Hepatocyte (in vitro differentiated cells): Measurements from ENCODE around the gene SNTB2. TPM values are rescaled to one million over a fixed set of nuclear protein-coding genes. Genes with fewer than 3 reads are reported as not detected.

Source experiments
- DNase-seq: peaks from one replicate; pipeline ENCODE4 v3.0.0-alpha.2; 2016; ENCODE audit warnings: low spot score
- H2AFZ ChIP-seq: fragments of 200-600 bp; sonication (generic); 2 replicates; pipeline ENCODE4 v1.6.0; 2016; ENCODE audit warnings: antibody characterized with exemption, mild to moderate bottlenecking
- H3K27ac ChIP-seq: fragments of 200-600 bp; sonication (generic); 2 replicates; pipeline ENCODE4 v1.5.1; 2016; ENCODE audit warnings: mild to moderate bottlenecking
- H3K27me3 ChIP-seq: fragments of 200-600 bp; sonication (generic); 2 replicates; pipeline ENCODE4 v1.6.1; 2016
- H3K36me3 ChIP-seq: fragments of 200-600 bp; sonication (generic); replicated peaks from 2 replicates; pipeline ENCODE4 v1.5.1; 2016; ENCODE audit warnings: low read depth; ENCODE audit not compliant: insufficient read depth
- H3K4me1 ChIP-seq: fragments of 200-600 bp; sonication (generic); 2 replicates; pipeline ENCODE4 v1.5.1; 2016; ENCODE audit warnings: mild to moderate bottlenecking, moderate library complexity; ENCODE audit not compliant: insufficient read depth
- H3K4me2 ChIP-seq: fragments of 200-600 bp; sonication (generic); 2 replicates; pipeline ENCODE4 v1.6.0; 2016
- H3K4me3 ChIP-seq: fragments of 200-600 bp; sonication (generic); 2 replicates; pipeline ENCODE4 v1.5.1; 2016; ENCODE audit warnings: mild to moderate bottlenecking
- H3K79me2 ChIP-seq: fragments of 200-600 bp; sonication (generic); 2 replicates; pipeline ENCODE4 v1.6.0; 2017; ENCODE audit warnings: mild to moderate bottlenecking
- H3K9me2 ChIP-seq: fragments of 200-600 bp; sonication (generic); replicated peaks from 2 replicates; pipeline ENCODE4 v1.6.0; 2017; ENCODE audit warnings: mild to moderate bottlenecking; ENCODE audit not compliant: insufficient read depth
- H3K9me3 ChIP-seq: fragments of 200-600 bp; sonication (generic); 2 replicates; pipeline ENCODE4 v1.5.1; 2016; ENCODE audit warnings: low read depth, mild to moderate bottlenecking
- H4K20me1 ChIP-seq: fragments of 200-600 bp; sonication (generic); 2 replicates; pipeline ENCODE4 v1.6.0; 2016; ENCODE audit warnings: mild to moderate bottlenecking; ENCODE audit not compliant: insufficient read depth, poor library complexity, severe bottlenecking
- CTCF ChIP-seq: fragments of 200-600 bp; sonication (generic); IDR thresholded peaks from 2 replicates; pipeline ENCODE4 v1.5.1; 2016; ENCODE audit warnings: antibody characterized with exemption, mild to moderate bottlenecking; ENCODE audit not compliant: poor library complexity
- EZH2 ChIP-seq: fragments of 200-600 bp; sonication (generic); IDR thresholded peaks from 2 replicates; pipeline ENCODE4 v1.6.1; 2016; ENCODE audit warnings: antibody characterized with exemption, mild to moderate bottlenecking, borderline replicate concordance
- EZH2phosphoT487 ChIP-seq: fragments of 200-600 bp; sonication (generic); IDR thresholded peaks from one replicate; pipeline ENCODE4 v1.6.1; 2018; ENCODE audit warnings: antibody characterized with exemption, mild to moderate bottlenecking, low read depth, moderate library complexity; ENCODE audit not compliant: unreplicated experiment, severe bottlenecking
- WGBS: methylation state at CpG from one replicate; pipeline ENCODE4 v1.1.6; 2016; ENCODE audit warnings: low lambda C conversion rate; ENCODE audit errors: missing lambda C conversion rate; 5-methylcytosine and 5-hydroxymethylcytosine counted together
- polyA plus RNA-seq: library from polyadenylated mRNA; unstranded; fragments of >200 nt; fragmentation: Nextera tagmentation; extraction: Ambion mirVana; gene quantifications from 2 replicates; pipeline ENCODE4 v1.2.1, GENCODE V29; 2016
- total RNA-seq: library from RNA; depleted of rRNA; stranded (reverse); fragments of >200 nt; gene quantifications from 2 replicates; pipeline ENCODE4 v1.2.3, GENCODE V29; 2014

Gene SNTB2
- total and polyA plus RNA-seq, 2 experiments from 2014 or later = 21.5 to 36.7 TPM

GRCh38 chr16:69318911-69319289, 131.9 kb downstream of the SNTB2 start:
- Histone ChIP-seq H3K36me3 (no peaks in the 10 kb centered on the region), H3K4me3 (no peak overlapping the region), H2AFZ (no peak overlapping the region), H3K27me3 (no peaks in the 10 kb centered on the region), H3K9me2 (no peaks in the 10 kb centered on the region), H3K79me2 (peaks cover 38% of the 10 kb centered on the region), H3K4me1 (no peaks in the 10 kb centered on the region), H4K20me1 (no peaks in the 10 kb centered on the region), H3K4me2 (no peak overlapping the region), H3K9me3 (no peaks in the 10 kb centered on the region), H3K27ac (no peak overlapping the region)
- WGBS = 93% methylated on average over 10 of the region's 10 CpGs
- TF ChIP-seq EZH2phosphoT487 = no peak
- no peak for TF ChIP-seq CTCF
- TF ChIP-seq EZH2 = no peak
- no peak for DNase-seq

- no peak for DNase-seq
- Histone ChIP-seq H3K36me3 (no peaks in the 10 kb centered on the region), H3K9me2 (no peaks in the 10 kb centered on the region), H3K4me2 (no peak overlapping the region), H3K9me3 (no peaks in the 10 kb centered on the region), H3K4me1 (no peaks in the 10 kb centered on the region), H3K27ac (no peak overlapping the region), H2AFZ (no peak overlapping the region), H3K27me3 (no peaks in the 10 kb centered on the region), H4K20me1 (no peaks in the 10 kb centered on the region), H3K4me3 (no peak overlapping the region), H3K79me2 (peaks cover 38% of the 10 kb centered on the region)
- 95% methylated on average over 9 of the region's 9 CpGs for WGBS
- no peak for TF ChIP-seq EZH2phosphoT487
- TF ChIP-seq EZH2 = no peak
- TF ChIP-seq CTCF = no peak
Measured at GRCh38 chr16:69319381-69319780, 132.4 kb downstream of the SNTB2 start.

GRCh38 chr16:69319826-69320739, 133.1 kb downstream of the SNTB2 start:
- Histone ChIP-seq H3K4me3 (no peak overlapping the region), H3K27ac (no peak overlapping the region), H3K79me2 (peaks cover 38% of the 10 kb centered on the region), H3K9me3 (no peaks in the 10 kb centered on the region), H3K4me2 (no peak overlapping the region), H4K20me1 (no peaks in the 10 kb centered on the region), H3K9me2 (no peaks in the 10 kb centered on the region), H3K36me3 (no peaks in the 10 kb centered on the region), H3K27me3 (no peaks in the 10 kb centered on the region), H3K4me1 (no peaks in the 10 kb centered on the region), H2AFZ (no peak overlapping the region)
- TF ChIP-seq CTCF = no peak
- TF ChIP-seq EZH2 = no peak
- TF ChIP-seq EZH2phosphoT487 = no peak
- WGBS = 95% methylated on average over 29 of the region's 30 CpGs
- DNase-seq = no peak
